ENCODE data around the gene DYNC1H1.

Gene DYNC1H1

GRCh38 chr14:102034301-102034700 is 69.9 kb downstream of the DYNC1H1 start:
- H3K4me3 Mint-ChIP-seq = no peak overlapping the region
- no peaks in the 10 kb centered on the region for H3K9me3 Mint-ChIP-seq
- H3K27me3 Mint-ChIP-seq = no peaks in the 10 kb centered on the region
- no peaks in the 10 kb centered on the region for H3K4me1 Mint-ChIP-seq (ENCODE audit: low read depth)
- H3K36me3 Mint-ChIP-seq (ENCODE audit: low read depth) = peaks cover 97% of the 10 kb centered on the region
- no peak overlapping the region for H3K27ac Mint-ChIP-seq
- intact Hi-C loops (cut with micrococcal nuclease) = no loop called here

GRCh38 chr14:102035914-102036313 is 71.5 kb downstream of the DYNC1H1 start:
- intact Hi-C loops (cut with micrococcal nuclease) = no loop called here
- H3K36me3 Mint-ChIP-seq (ENCODE audit: low read depth) = peaks cover 97% of the 10 kb centered on the region
- no peak overlapping the region for H3K27ac Mint-ChIP-seq
- no peak overlapping the region for H3K4me3 Mint-ChIP-seq
- no peaks in the 10 kb centered on the region for H3K9me3 Mint-ChIP-seq
- H3K4me1 Mint-ChIP-seq (ENCODE audit: low read depth) = no peaks in the 10 kb centered on the region
- H3K27me3 Mint-ChIP-seq = no peaks in the 10 kb centered on the region

GRCh38 chr14:102037686-102038085 is 73.3 kb downstream of the DYNC1H1 start:
- no peak overlapping the region for H3K4me3 Mint-ChIP-seq
- peaks cover 99% of the 10 kb centered on the region for H3K36me3 Mint-ChIP-seq (ENCODE audit: low read depth)
- intact Hi-C loops (cut with micrococcal nuclease) = no loop called here
- H3K27me3 Mint-ChIP-seq = no peaks in the 10 kb centered on the region
- H3K27ac Mint-ChIP-seq = no peak overlapping the region
- no peaks in the 10 kb centered on the region for H3K4me1 Mint-ChIP-seq (ENCODE audit: low read depth)
- no peaks in the 10 kb centered on the region for H3K9me3 Mint-ChIP-seq

GRCh38 chr14:102039157-102039556 is 74.8 kb downstream of the DYNC1H1 start:
- intact Hi-C loops (cut with micrococcal nuclease) = no loop called here
- Mint-ChIP-seq H3K27ac (no peak overlapping the region), H3K36me3 (ENCODE audit: low read depth) (peaks cover 99% of the 10 kb centered on the region)

GRCh38 chr14:102040153-102040552 is 75.8 kb downstream of the DYNC1H1 start:
- Mint-ChIP-seq H3K9me3 (no peaks in the 10 kb centered on the region), H3K4me3 (no peak overlapping the region), H3K4me1 (ENCODE audit: low read depth) (no peaks in the 10 kb centered on the region), H3K36me3 (ENCODE audit: low read depth) (peaks cover 99% of the 10 kb centered on the region), H3K27ac (no peak overlapping the region), H3K27me3 (no peaks in the 10 kb centered on the region)
- intact Hi-C loops (cut with micrococcal nuclease) = loop anchor here (10.0 kb wide), 1 partner anchor 55 kb away; no protein-coding TSS in a partner anchor

More at GRCh38 chr14:102039157-102039556, 74.8 kb downstream of the DYNC1H1 start:
- Mint-ChIP-seq H3K4me3 (no peak overlapping the region), H3K27me3 (no peaks in the 10 kb centered on the region), H3K9me3 (no peaks in the 10 kb centered on the region), H3K4me1 (ENCODE audit: low read depth) (no peaks in the 10 kb centered on the region)

- Mint-ChIP-seq H3K36me3 (ENCODE audit: low read depth) (peaks cover 99% of the 10 kb centered on the region), H3K27ac (no peak overlapping the region)
- intact Hi-C loops (cut with micrococcal nuclease) = loop anchor here (10.0 kb wide), 1 partner anchor 52 kb away; no protein-coding TSS in a partner anchor
Measured at GRCh38 chr14:102042699-102043098, 78.3 kb downstream of the DYNC1H1 start.

GRCh38 chr14:102043251-102044025 is 79.1 kb downstream of the DYNC1H1 start:
- H3K27ac Mint-ChIP-seq = no peak overlapping the region

More at GRCh38 chr14:102042699-102043098, 78.3 kb downstream of the DYNC1H1 start:
- no peaks in the 10 kb centered on the region for H3K4me1 Mint-ChIP-seq (ENCODE audit: low read depth)
- no peaks in the 10 kb centered on the region for H3K27me3 Mint-ChIP-seq
- no peaks in the 10 kb centered on the region for H3K9me3 Mint-ChIP-seq
- no peak overlapping the region for H3K4me3 Mint-ChIP-seq

GRCh38 chr14:102044566-102044965 is 80.2 kb downstream of the DYNC1H1 start:
- Mint-ChIP-seq H3K4me3 (no peak overlapping the region), H3K36me3 (ENCODE audit: low read depth) (peaks cover 100% of the 10 kb centered on the region), H3K27me3 (no peaks in the 10 kb centered on the region), H3K27ac (no peak overlapping the region), H3K9me3 (no peaks in the 10 kb centered on the region), H3K4me1 (ENCODE audit: low read depth) (no peaks in the 10 kb centered on the region)
- intact Hi-C loops (cut with micrococcal nuclease) = loop anchor here (10.0 kb wide), 1 partner anchor 50 kb away; no protein-coding TSS in a partner anchor

More at GRCh38 chr14:102043251-102044025, 79.1 kb downstream of the DYNC1H1 start:
- H3K4me1 Mint-ChIP-seq (ENCODE audit: low read depth) = no peaks in the 10 kb centered on the region
- intact Hi-C loops (cut with micrococcal nuclease) = loop anchor here (10.0 kb wide), 1 partner anchor 51 kb away; no protein-coding TSS in a partner anchor
- H3K36me3 Mint-ChIP-seq (ENCODE audit: low read depth) = peaks cover 100% of the 10 kb centered on the region
- no peaks in the 10 kb centered on the region for H3K9me3 Mint-ChIP-seq
- H3K4me3 Mint-ChIP-seq = no peak overlapping the region
- H3K27me3 Mint-ChIP-seq = no peaks in the 10 kb centered on the region

- no peaks in the 10 kb centered on the region for H3K27me3 Mint-ChIP-seq
- no peaks in the 10 kb centered on the region for H3K9me3 Mint-ChIP-seq
- intact Hi-C loops (cut with micrococcal nuclease) = loop anchor here (10.0 kb wide), 1 partner anchor 48 kb away; no protein-coding TSS in a partner anchor
- H3K36me3 Mint-ChIP-seq (ENCODE audit: low read depth) = peaks cover 100% of the 10 kb centered on the region
- no peaks in the 10 kb centered on the region for H3K4me1 Mint-ChIP-seq (ENCODE audit: low read depth)
- H3K27ac Mint-ChIP-seq = no peak overlapping the region
- no peak overlapping the region for H3K4me3 Mint-ChIP-seq
Measured at GRCh38 chr14:102046337-102047278, 82.2 kb downstream of the DYNC1H1 start.

GRCh38 chr14:102047808-102048540 is 83.6 kb downstream of the DYNC1H1 start:
- Mint-ChIP-seq H3K9me3 (no peaks in the 10 kb centered on the region), H3K4me3 (no peak overlapping the region), H3K4me1 (ENCODE audit: low read depth) (no peaks in the 10 kb centered on the region), H3K36me3 (ENCODE audit: low read depth) (peaks cover 100% of the 10 kb centered on the region), H3K27ac (no peak overlapping the region), H3K27me3 (no peaks in the 10 kb centered on the region)
- intact Hi-C loops (cut with micrococcal nuclease) = loop anchor here (10.0 kb wide), 1 partner anchor 47 kb away; no protein-coding TSS in a partner anchor

GRCh38 chr14:102049258-102050025 is 85.1 kb downstream of the DYNC1H1 start:
- intact Hi-C loops (cut with micrococcal nuclease) = loop anchor here (10.0 kb wide), 1 partner anchor 45 kb away; no protein-coding TSS in a partner anchor
- H3K9me3 Mint-ChIP-seq = no peaks in the 10 kb centered on the region
- no peaks in the 10 kb centered on the region for H3K4me1 Mint-ChIP-seq (ENCODE audit: low read depth)
- peaks cover 100% of the 10 kb centered on the region for H3K36me3 Mint-ChIP-seq (ENCODE audit: low read depth)
- no peak overlapping the region for H3K4me3 Mint-ChIP-seq
- no peaks in the 10 kb centered on the region for H3K27me3 Mint-ChIP-seq
- no peak overlapping the region for H3K27ac Mint-ChIP-seq

GRCh38 chr14:102050026-102050405 is 85.6 kb downstream of the DYNC1H1 start:
- H3K27ac Mint-ChIP-seq = no peak overlapping the region
- H3K4me3 Mint-ChIP-seq = no peak overlapping the region
- peaks cover 100% of the 10 kb centered on the region for H3K36me3 Mint-ChIP-seq (ENCODE audit: low read depth)
- H3K9me3 Mint-ChIP-seq = no peaks in the 10 kb centered on the region
- H3K27me3 Mint-ChIP-seq = no peaks in the 10 kb centered on the region
- intact Hi-C loops (cut with micrococcal nuclease) = no loop called here
- no peaks in the 10 kb centered on the region for H3K4me1 Mint-ChIP-seq (ENCODE audit: low read depth)

- Mint-ChIP-seq H3K27me3 (no peaks in the 10 kb centered on the region), H3K9me3 (no peaks in the 10 kb centered on the region), H3K4me1 (ENCODE audit: low read depth) (no peaks in the 10 kb centered on the region), H3K27ac (no peak overlapping the region), H3K36me3 (ENCODE audit: low read depth) (peaks cover 100% of the 10 kb centered on the region), H3K4me3 (no peak overlapping the region)
- intact Hi-C loops (cut with micrococcal nuclease) = no loop called here
Measured at GRCh38 chr14:102050625-102051024, 86.3 kb downstream of the DYNC1H1 start.

All from dendritic cell treated with granulocyte-macrophage colony-stimulating factor and Interleukin-4, amounts not matched to agents 40 ng/mL and 50 ng/mL, for 4 days (primary cell).